HepG2 (cell line): Measurements from ENCODE around the gene USF1. TPM values are rescaled to one million over a fixed set of nuclear protein-coding genes. Genes with fewer than 3 reads are reported as not detected.

Experiments used
- ATF7-NPFF ChIP-seq: sonication (generic); formaldehyde crosslinking; IDR thresholded peaks from 2 replicates; pipeline ENCODE4 v1.8.1; 2023; ENCODE audit warnings: mild to moderate bottlenecking, low read depth, missing genetic modification reagents, moderate library complexity
- FOXJ3 ChIP-seq: sonication (generic); formaldehyde crosslinking; IDR thresholded peaks from 2 replicates; pipeline ENCODE4 v1.4.0; 2020; ENCODE audit warnings: missing genetic modification reagents, mild to moderate bottlenecking, borderline replicate concordance
- MAZ ChIP-seq, 2 experiments: sonication (generic) in 1 of 2; formaldehyde crosslinking in 1 of 2; IDR thresholded peaks; 2 replicates each; pipeline versions ENCODE4 v1.5.0 to v1.6.1; 2012 to 2020; ENCODE audit warnings: low read depth in 2 of 2, mild to moderate bottlenecking in 2 of 2, borderline replicate concordance in 1 of 2, improper control_type of control experiment in 1 of 2, low read length in 1 of 2, missing genetic modification reagents in 1 of 2, moderate library complexity in 1 of 2
- MED1 ChIP-seq: sonication (generic); formaldehyde crosslinking; IDR thresholded peaks from 2 replicates; pipeline ENCODE4 v1.4.0; 2020; ENCODE audit warnings: missing genetic modification reagents
- NCOA1 ChIP-seq: sonication (generic); formaldehyde crosslinking; IDR thresholded peaks from 2 replicates; pipeline ENCODE4 v1.9.0; 2021; ENCODE audit warnings: missing genetic modification reagents
- RFX1 ChIP-seq: fragments of 450-650 bp; IDR thresholded peaks from 2 replicates; pipeline ENCODE4 v1.6.1; 2017
- SOX6 ChIP-seq, 2 experiments: fragments of 450-650 bp in 1 of 2; sonication (generic) in 1 of 2; formaldehyde crosslinking in 1 of 2; IDR thresholded peaks; 2 replicates each; pipeline versions ENCODE4 v1.4.0 to v1.6.1; 2017 to 2020; ENCODE audit warnings: antibody characterized with exemption in 1 of 2, mild to moderate bottlenecking in 1 of 2, missing genetic modification reagents in 1 of 2
- TAF1 ChIP-seq: sonication (generic); formaldehyde crosslinking; IDR thresholded peaks from 2 replicates; pipeline ENCODE4 v1.4.0; 2020; ENCODE audit warnings: missing genetic modification reagents
- THAP11 ChIP-seq: IDR thresholded peaks from 2 replicates; pipeline ENCODE4 v1.6.1; 2016; ENCODE audit warnings: missing biosample characterization, missing genetic modification reagents
- WIZ ChIP-seq: sonication (generic); formaldehyde crosslinking; IDR thresholded peaks from 2 replicates; pipeline ENCODE4 v1.5.1; 2020; ENCODE audit warnings: mild to moderate bottlenecking, missing genetic modification reagents
- ZBTB42 ChIP-seq: sonication (generic); formaldehyde crosslinking; IDR thresholded peaks from 2 replicates; pipeline ENCODE4 v1.5.0; 2020; ENCODE audit warnings: mild to moderate bottlenecking, missing genetic modification reagents
- ZKSCAN5 ChIP-seq: sonication (generic); formaldehyde crosslinking; IDR thresholded peaks from 2 replicates; pipeline ENCODE4 v1.5.1; 2020; ENCODE audit warnings: mild to moderate bottlenecking, missing genetic modification reagents
- ZNF296 ChIP-seq: sonication (generic); formaldehyde crosslinking; conservative IDR thresholded peaks from 2 replicates; pipeline ENCODE4 v1.5.0; 2020; ENCODE audit warnings: mild to moderate bottlenecking, missing genetic modification reagents
- ZNF530 ChIP-seq: sonication (generic); formaldehyde crosslinking; IDR thresholded peaks from 2 replicates; pipeline ENCODE4 v1.5.0; 2020; ENCODE audit warnings: low read depth, mild to moderate bottlenecking, missing genetic modification reagents
- ZNF552 ChIP-seq: sonication (generic); formaldehyde crosslinking; IDR thresholded peaks from 2 replicates; pipeline ENCODE4 v1.9.0; 2022; ENCODE audit warnings: missing genetic modification reagents, mild to moderate bottlenecking, borderline replicate concordance
- ZNF558 ChIP-seq: sonication (generic); formaldehyde crosslinking; IDR thresholded peaks from 2 replicates; pipeline ENCODE4 v1.9.0; 2022; ENCODE audit warnings: mild to moderate bottlenecking, missing genetic modification reagents, borderline replicate concordance
- polyA plus RNA-seq, 8 experiments: library from polyadenylated mRNA; depleted of rRNA in 3 of 8; stranded (reverse) in 7 of 8; unstranded in 1 of 8; fragments of >200 nt; fragmentation: Illumina TruSeq in 4 of 8; extraction: Trizol in 4 of 8; gene quantifications; 2 replicates each; pipeline versions ENCODE4 v1.2.1 to v1.2.3, GENCODE V29; 2011 to 2016; ENCODE audit warnings: low read depth in 4 of 8, missing spikeins in 1 of 8, mixed read lengths in 1 of 8; ENCODE audit not compliant: insufficient read depth in 1 of 8
- total RNA-seq, 5 experiments: library from RNA; depleted of rRNA; stranded (reverse); fragments of >200 nt; fragmentation: Illumina TruSeq; extraction: Trizol; gene quantifications; 2 replicates each; pipeline ENCODE4 v1.2.3, GENCODE V29; 2016; ENCODE audit warnings: low read depth in 1 of 5
- TF ChIP-seq, protein P1 (sequence below), 2 experiments: sonication (generic) in 1 of 2; formaldehyde crosslinking in 1 of 2; IDR thresholded peaks; 2 replicates each; pipeline versions ENCODE4 v1.5.1 to v1.6.1; 2011 to 2020; ENCODE audit warnings: borderline replicate concordance in 1 of 2, low read depth in 1 of 2, low read length in 1 of 2, mild to moderate bottlenecking in 1 of 2, missing genetic modification reagents in 1 of 2, moderate library complexity in 1 of 2
- TF ChIP-seq, protein P2 (sequence below): sonication (generic); formaldehyde crosslinking; conservative IDR thresholded peaks from 2 replicates; pipeline ENCODE4 v1.8.0; 2022; ENCODE audit warnings: mild to moderate bottlenecking, moderate library complexity, missing genetic modification reagents
- TF ChIP-seq, protein P3 (sequence below): IDR thresholded peaks from 2 replicates; pipeline ENCODE4 v1.6.1; 2016; ENCODE audit warnings: missing biosample characterization, missing genetic modification reagents, low read depth
- TF ChIP-seq, protein P4 (sequence below), 2 experiments: fragments of 450-650 bp in 1 of 2; sonication (generic) in 1 of 2; formaldehyde crosslinking; IDR thresholded peaks; 2 replicates each; pipeline versions ENCODE4 v1.5.0 to v1.8.0; 2020 to 2022; ENCODE audit warnings: mild to moderate bottlenecking in 1 of 2, missing genetic modification reagents in 1 of 2

The USF1 gene
- total and polyA plus RNA-seq, 2 of the 13 experiments (the other 11 are each of a cell fraction or from before 2014, with no cell fraction given): 26.9 to 39.4 TPM

DNA sequence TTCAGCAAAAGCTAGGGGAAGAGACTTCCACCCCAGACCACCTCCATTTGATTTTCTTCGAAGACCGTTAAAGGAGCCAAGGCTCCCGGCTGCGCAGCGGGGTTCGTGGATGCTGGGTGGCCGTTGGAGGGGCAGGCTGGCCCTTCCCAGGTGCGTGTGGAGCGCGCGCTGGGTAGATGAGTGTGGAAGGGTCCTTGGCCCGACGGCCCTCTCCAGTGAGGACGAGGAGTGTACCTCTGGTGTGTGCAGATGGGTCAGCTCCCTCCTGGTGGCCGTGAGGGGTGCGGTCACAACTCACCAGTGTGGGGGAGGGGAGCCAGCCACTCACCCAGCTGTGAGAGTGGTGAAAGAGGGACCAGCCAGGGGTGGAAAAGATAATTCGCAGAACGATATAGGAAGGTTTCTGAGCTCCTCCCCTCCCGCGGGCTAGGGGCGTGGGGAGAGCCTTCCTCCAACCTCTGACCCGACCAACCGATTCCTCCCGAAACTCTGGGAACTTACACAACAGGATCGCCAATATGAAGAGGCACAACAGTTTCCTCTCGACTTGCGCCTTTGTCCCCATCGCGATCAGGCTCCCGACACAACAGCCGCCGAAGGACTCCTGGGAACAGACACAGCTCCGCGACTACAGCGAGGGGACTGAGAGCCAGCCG, 25.1 kb downstream of the USF1 start, which contains the start of gene F11R (continued):
- TF ChIP-seq, protein P1, sequence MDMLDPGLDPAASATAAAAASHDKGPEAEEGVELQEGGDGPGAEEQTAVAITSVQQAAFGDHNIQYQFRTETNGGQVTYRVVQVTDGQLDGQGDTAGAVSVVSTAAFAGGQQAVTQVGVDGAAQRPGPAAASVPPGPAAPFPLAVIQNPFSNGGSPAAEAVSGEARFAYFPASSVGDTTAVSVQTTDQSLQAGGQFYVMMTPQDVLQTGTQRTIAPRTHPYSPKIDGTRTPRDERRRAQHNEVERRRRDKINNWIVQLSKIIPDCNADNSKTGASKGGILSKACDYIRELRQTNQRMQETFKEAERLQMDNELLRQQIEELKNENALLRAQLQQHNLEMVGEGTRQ (IDR thresholded peaks at IDR 0.05; ENCODE audit: low read depth, low read length): no peak
- TF ChIP-seq, protein P1 (CRISPR knock-in tag; IDR thresholded peaks at IDR 0.05; ENCODE audit: borderline replicate concordance): no peak
- TF ChIP-seq MED1 (0 out of 2 replicates have a peak, but pooled peaks have one; percentile 17), THAP11 (CRISPR knock-in tag) (no peak; the same call in 1 of the 2 replicates), NCOA1 (CRISPR knock-in tag) (no peak), ZNF552 (CRISPR knock-in tag) (no peak), ZBTB42 (no peak), ZNF558 (CRISPR knock-in tag) (peak; percentile 57; the same call in 1 of the 2 replicates), SOX6 (IDR thresholded peaks at IDR 0.05) (no peak), SOX6 (CRISPR knock-in tag; IDR thresholded peaks at IDR 0.05) (no peak; the same call in 1 of the 2 replicates), ZKSCAN5 (CRISPR knock-in tag) (no peak), ZNF530 (CRISPR knock-in tag) (no peak), RFX1 (no peak), MAZ (IDR thresholded peaks at IDR 0.05; ENCODE audit: borderline replicate concordance, low read depth, low read length) (0 out of 2 replicates have a peak, but pooled peaks have one; percentile 6), MAZ (CRISPR knock-in tag; IDR thresholded peaks at IDR 0.05; ENCODE audit: low read depth) (peak; percentile 26; the same call in 1 of the 2 replicates), ZNF296 (CRISPR knock-in tag) (no peak), ATF7-NPFF (CRISPR knock-in tag) (0 out of 2 replicates have a peak, but pooled peaks have one; percentile 48), WIZ (CRISPR knock-in tag) (peak; percentile 54; the same call in 1 of the 2 replicates), FOXJ3 (0 out of 2 replicates have a peak, but pooled peaks have one; percentile 57), TAF1 (CRISPR knock-in tag) (peak; percentile 67; the same call in 1 of the 2 replicates)
- TF ChIP-seq, protein P2, sequence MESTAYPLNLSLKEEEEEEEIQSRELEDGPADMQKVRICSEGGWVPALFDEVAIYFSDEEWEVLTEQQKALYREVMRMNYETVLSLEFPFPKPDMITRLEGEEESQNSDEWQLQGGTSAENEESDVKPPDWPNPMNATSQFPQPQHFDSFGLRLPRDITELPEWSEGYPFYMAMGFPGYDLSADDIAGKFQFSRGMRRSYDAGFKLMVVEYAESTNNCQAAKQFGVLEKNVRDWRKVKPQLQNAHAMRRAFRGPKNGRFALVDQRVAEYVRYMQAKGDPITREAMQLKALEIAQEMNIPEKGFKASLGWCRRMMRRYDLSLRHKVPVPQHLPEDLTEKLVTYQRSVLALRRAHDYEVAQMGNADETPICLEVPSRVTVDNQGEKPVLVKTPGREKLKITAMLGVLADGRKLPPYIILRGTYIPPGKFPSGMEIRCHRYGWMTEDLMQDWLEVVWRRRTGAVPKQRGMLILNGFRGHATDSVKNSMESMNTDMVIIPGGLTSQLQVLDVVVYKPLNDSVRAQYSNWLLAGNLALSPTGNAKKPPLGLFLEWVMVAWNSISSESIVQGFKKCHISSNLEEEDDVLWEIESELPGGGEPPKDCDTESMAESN: peak; percentile 40; the same call in 1 of the 2 replicates
- TF ChIP-seq, protein P3, sequence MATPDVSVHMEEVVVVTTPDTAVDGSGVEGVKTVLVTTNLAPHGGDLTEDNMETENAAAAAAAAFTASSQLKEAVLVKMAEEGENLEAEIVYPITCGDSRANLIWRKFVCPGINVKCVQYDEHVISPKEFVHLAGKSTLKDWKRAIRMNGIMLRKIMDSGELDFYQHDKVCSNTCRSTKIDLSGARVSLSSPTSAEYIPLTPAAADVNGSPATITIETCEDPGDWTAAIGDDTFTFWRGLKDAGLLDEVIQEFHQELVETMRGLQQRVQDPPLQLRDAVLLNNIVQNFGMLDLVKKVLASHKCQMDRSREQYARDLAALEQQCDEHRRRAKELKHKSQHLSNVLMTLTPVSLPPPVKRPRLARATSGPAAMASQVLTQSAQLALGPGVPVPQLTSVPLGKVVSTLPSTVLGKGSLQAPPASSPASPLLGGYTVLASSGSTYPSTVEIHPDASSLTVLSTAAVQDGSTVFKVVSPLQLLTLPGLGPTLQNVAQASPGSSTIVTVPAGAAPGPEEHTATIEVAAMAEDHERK (CRISPR knock-in tag): no peak
- TF ChIP-seq, protein P4, sequence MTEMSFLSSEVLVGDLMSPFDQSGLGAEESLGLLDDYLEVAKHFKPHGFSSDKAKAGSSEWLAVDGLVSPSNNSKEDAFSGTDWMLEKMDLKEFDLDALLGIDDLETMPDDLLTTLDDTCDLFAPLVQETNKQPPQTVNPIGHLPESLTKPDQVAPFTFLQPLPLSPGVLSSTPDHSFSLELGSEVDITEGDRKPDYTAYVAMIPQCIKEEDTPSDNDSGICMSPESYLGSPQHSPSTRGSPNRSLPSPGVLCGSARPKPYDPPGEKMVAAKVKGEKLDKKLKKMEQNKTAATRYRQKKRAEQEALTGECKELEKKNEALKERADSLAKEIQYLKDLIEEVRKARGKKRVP (CRISPR knock-in tag; IDR thresholded peaks at IDR 0.05): no peak
